EL (cell line): Measurements from ENCODE around the gene RFWD3.

Source experiments
- DNase-seq: peaks from one replicate; pipeline ENCODE4 v3.0.0-alpha.2; 2016

Gene RFWD3

DNA sequence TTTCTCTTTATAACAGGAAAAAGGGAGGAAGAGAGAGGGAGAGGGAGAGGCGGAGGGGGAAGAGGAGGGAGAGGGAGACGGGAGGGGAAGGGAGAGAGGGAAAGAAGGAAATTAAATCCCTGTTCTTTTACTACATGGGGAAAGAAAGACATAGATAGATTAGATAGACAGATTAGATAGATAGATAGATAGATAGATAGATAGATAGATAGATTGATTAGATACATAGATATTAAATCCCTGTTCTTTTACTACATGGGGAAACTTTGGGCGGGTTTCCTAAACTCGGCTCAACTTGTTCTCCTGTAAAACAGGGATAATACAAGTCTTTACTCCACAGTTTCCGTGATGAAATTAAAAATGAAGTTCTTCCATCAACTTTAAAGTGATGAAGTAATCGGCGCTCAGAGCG, 661 bp downstream of the RFWD3 start:
- DNase-seq = no peak

DNA sequence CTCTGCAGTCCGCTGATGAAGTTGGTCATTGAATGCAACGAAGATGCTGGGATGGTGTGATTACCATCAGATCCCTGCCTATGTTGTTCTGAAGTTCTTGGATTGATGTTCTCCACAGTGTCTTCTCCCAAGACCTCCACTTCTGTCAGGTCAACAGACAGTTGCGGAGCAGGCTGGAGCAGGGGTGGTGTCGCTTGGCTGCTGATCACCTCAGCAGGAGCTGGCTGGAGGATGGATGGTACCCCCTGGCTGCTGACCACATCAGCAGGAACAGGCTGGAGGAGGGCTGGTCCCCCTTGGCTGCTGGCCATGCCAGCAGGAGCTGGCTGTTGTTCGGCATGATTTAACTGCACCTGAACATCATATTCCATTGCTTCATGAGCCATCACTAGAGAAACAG, 5.6 kb downstream of the RFWD3 start:
- DNase-seq = no peak

DNA sequence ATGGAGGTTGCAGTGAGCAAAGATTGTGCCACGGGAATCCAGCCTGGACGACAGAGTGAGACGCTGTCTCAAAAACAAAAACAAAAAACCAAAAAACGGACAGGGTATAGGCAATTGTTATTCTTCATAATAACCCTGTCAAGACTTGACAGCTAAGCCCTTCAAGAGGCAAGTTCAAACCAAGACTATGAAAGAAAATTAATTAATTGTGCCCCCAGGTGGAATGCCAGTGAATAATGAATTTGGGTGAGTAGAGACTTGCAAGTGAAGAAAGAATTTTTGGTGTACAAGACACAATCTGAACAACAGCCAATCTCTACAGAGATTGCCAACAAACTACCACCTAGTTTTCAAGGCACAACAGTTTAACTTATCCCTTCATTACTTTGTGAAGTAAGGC, 6.3 kb downstream of the RFWD3 start:
- no peak for DNase-seq

DNA sequence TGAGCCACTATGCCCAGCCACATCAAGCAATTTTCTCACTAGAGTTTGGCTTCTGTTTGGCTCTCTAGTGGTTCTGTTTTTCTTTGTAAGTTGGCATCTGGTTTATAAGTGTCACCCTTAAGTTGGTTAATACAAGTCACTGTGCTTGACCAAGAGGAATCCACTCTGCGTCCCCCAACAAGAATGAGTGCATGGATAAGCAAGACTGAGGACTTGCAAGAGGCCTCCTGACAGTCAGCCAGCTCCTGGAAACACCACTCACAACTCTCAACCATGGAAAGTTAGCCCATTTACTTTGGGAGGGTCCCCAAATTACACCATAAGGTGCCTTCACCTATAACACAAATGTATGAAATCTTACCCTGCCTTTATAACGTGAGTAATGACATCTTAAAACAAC, 7.6 kb downstream of the RFWD3 start:
- DNase-seq = no peak

DNA sequence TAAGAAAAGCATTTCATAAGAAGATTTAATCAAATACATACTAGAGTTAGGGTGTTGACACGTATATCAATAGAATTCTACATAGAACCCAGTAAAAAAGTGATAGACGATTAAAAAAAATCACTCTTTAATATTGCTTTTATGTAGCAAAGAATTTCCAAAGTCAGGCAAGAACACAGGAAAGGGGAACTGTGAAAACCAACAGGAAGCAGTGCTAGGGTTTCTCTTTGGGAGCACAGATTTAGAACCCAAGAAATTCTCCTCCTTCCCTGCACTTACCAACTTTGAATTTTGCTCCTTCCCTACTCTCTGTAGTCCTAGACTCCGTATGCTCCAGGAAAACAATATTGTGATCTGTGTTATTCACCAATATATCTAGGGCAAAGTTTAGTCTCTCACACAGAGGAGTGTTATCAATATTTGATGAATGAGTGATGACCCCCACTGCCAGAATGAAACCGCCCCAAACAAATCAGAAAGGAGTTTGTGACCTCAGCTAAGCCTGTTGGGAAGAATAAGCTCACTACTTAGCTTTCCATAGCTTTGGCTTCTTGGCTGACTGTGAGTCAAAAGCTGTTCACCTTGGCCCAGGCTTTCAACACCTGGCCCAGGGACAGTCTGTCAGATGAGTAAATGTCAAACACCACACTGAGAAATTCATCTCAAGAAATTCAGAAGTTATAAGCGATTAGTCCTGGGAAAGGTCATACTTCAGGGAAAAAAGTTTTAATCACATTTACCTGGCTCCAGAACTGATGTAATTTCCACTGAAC, 8.6 kb downstream of the RFWD3 start:
- no peak for DNase-seq

DNA sequence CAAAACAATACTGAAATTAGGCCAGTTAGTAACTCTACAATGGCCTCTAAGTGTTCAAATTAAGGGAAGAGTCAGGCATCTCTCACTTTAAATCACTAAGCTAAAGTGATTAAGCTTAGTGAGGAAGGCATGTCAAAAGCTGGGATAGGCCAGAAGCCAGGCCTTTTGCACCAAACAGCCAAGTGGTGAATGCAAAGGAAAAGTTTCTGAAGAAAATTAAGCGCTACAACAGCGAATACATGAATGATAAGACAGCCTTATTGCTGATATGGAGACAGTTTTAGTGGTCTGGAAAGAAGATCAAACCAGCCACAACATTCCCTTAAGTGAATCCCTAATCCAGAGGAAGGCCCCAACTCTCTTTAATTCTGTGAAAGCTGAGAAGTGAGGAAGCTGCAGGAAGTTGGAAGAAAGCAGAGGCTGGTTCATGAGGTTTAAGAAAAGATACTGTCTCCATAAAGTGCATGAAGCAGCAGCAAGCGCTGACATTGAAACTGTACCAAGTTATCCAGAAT, 12.1 kb downstream of the RFWD3 start:
- no peak for DNase-seq

DNA sequence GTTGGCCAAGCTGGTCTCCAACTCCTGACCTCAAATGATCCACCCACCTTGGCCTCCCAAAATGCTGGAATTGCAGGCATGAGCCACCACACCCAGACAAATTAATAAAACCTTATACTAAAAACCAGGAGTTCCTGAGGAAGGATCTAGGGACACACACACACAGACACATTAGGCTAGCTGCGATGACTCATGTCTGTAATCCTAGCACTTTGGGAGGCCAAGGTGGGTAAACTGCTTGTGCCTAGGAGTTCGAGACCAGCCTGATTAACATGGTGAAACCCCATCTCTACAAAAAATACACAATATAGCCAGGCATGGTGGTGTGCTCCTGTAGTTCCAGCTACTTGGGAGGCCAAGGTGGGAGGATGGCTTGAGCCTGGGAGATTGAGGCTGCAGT, 13.8 kb downstream of the RFWD3 start:
- peak; percentile 37 for DNase-seq

DNA sequence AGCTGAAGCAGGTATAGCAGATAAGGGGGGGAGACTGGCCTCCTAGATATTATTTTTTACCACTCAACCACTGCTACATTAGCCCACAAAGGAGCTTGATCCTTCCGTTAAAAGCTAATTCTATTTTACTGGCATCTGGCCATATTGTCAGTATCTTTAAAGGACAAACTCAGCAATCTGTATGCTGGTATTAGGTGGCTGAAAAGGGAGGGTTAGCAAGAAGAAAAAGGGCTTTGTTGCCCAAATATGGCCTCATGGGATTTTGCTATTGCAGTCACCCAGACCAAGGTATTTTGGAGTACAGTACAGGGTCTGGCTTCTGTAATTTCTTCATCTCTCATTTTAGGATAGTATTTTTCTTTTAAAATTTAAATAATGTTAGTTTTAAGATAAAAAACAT, 14.4 kb downstream of the RFWD3 start:
- no peak for DNase-seq

DNA sequence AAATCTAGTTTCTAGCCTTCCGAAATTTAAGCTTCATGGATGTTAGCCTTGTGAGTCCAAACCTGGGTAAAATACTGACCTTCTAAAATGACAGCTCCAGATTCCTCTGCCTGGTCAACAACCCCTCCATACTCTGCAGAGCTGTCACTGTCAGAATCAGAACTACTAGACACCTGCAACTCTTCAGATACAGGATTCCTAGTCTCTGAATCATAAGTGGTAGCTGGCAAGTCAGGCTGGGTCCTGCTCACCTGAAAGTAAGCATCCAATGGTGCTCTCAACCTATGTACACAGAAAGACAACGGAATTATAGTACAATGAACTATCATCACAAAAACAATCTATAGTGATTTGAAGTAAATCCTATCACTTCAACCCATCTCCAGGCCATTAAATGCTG, 14.8 kb downstream of the RFWD3 start:
- DNase-seq = no peak

DNA sequence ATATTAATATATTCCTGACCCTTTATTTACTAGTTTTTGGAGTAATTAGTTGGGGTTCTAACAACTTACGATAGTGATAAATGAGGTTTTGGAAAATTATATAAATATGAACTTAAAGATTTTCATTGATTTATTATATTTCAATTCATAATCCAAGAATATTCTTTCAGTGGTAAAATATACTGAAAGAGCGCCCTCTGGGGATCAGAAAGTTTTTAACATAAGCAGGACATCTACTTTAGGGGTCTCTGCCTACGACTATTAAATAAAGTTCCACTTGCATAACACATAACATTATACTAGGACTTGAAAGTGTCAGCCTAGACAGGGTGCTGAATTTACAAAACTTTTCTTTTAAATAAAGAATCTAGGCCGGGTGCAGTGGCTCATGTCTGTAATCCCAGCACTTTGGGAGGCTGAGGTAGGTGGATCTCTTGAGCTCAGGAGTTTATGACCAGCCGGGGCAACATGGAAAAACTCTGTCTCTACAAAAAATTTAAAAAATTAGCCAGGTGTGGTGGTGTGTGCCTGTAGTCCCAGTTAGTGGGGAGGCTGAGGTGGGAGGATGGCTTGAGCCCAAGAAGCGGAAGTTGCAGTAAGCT, 15.6 kb downstream of the RFWD3 start:
- DNase-seq = no peak

DNA sequence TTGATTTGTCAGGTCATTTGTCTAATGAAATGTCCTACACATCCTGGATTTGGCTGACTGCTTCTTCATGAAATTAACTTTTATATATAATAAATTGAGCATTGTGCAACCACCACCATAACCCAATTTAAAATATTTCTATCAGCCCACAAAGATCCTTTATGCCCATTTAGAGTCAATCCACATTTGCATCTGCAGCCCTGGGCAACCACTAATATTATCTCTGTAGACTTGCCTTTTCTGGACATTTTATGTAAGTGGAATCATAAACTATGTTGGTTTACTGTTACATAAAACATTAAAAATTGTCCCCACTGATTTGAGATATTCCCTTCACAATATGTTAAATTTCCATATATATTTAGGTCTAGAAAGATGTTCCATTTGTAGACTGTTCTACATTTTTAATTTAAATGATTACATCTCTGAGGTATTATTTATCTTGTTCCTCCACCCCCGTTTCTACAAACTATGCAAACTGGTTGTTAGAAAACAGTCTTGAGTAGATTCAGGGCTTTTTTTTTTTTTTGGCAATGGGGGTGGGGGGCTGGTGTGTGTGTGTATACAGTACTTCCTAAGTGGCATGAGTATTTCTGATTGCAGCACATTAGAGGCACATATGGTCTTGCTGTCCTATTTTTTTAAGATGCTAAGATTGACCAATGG, 16.7 kb downstream of the RFWD3 start:
- DNase-seq = no peak

DNA sequence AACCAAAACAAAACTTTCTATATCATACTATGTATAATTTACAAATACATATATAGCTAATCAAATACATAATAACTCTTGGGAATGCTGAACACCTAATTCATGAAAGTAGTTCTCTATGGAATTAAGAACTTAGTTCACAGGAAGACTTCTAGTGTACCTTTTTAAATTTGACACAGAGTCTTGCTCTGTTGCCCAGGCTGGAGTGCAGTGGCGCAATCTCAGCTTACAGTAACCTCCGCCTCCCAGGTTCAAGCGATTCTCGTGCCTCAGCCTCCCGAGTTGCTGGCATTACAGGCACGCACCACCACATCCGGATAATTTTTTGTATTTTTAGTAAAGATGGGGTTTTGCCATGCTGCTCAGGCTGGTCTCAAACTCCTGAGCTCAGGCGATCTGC, 24.7 kb downstream of the RFWD3 start:
- no peak for DNase-seq

DNA sequence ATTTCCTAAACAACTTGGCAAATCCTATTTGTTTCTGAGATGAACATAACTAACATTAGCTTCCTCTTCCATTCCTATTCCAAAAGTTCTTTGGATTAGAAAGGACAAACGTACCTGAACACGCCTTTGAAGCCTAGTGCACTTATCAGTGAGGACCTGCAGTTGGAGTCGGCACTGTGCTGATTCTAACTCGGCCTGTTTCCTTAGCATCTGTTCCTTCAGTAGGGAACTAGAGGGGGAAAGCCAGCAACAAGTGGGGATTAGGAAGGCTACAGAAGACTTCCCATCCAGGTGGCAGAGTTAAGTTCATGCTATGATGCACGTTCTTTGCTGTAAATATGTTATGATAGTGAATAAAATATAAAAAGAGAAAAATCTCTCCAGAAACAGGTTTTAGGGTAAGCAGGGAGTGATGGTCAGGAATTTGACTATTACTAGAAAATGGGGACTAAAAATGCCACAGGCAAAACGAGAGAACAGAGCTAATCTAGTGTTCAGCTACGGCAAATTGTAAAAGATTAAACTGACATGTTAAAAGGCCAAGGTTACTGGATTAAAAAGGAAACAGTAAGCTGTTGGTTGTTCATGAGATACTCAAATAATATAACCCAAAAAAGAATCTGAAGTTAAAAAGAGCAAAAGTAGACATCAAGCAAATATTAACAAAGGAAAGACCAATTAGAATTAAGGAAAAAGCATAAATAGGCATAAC, 28.8 kb downstream of the RFWD3 start:
- no peak for DNase-seq

DNA sequence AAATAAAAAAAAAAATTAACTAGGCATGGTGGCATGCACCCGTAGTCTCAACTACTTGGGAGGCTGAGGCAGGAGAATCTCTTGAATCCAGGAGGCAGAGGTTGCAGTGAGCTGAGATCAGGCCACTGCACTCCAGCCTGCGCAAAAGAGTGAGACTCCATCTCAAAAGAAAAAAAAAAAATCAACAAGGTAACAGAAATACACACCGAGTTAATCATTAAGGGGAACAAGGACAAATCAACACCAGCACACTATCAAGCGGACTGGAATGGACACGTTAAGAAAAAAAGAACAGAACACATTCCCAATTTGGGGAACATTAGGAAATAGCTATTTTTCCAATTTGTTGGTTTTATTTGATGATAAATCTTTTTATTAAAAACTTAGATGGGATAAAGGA, 31.4 kb downstream of the RFWD3 start:
- DNase-seq = no peak

DNA sequence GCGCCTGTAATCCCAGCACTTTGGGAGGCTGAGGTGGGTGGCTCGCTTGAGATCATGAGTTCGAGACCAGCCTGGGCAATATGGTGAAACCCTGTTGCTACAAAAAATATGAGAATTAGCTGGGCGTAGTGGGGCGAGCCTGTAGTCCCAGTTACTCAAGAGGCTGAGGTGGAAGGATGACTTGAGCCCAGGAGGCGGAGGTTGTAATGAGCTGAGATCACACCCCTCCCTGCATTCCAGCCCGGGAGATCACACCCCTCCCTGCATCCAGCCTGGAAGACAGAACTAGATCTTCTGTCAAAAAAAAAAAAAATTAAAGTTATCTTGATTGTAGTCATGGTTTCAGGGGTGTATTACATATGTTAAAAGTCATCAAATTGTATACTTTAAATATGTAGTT, 33.0 kb downstream of the RFWD3 start:
- no peak for DNase-seq

DNA sequence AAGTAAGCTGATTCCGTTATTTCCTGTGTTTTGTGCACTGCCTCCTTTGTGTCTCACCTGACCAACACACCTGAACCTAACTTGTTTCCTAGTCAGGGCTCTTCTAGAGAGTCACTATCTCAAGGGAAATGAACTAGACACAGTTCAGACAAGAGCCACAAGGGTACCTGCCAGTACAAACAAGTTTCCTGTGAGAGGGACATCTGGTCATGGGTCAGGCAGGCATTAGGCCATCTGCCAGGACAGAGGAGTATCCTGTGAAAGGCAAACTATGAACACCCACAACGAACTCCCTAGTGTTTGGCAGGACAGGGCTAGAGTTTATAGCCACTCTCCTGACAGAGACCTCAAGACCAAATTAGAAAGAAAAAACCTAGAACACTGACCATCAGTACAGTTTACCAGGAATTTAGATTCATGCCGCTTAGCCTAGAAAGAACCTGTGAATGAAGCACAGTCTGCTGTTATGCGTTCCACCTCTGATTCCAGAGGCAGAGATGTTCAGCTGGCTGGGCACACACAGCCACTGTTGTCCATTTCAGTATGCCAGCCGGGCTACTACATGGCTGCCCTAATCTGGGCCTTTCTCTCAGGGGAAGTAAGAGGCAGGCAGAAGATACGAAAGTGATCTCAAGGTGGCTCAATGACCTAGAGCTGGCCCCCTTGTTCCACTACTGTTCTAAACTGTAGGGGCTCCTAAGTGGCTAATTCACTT, 39.0 kb downstream of the RFWD3 start:
- DNase-seq = no peak

DNA sequence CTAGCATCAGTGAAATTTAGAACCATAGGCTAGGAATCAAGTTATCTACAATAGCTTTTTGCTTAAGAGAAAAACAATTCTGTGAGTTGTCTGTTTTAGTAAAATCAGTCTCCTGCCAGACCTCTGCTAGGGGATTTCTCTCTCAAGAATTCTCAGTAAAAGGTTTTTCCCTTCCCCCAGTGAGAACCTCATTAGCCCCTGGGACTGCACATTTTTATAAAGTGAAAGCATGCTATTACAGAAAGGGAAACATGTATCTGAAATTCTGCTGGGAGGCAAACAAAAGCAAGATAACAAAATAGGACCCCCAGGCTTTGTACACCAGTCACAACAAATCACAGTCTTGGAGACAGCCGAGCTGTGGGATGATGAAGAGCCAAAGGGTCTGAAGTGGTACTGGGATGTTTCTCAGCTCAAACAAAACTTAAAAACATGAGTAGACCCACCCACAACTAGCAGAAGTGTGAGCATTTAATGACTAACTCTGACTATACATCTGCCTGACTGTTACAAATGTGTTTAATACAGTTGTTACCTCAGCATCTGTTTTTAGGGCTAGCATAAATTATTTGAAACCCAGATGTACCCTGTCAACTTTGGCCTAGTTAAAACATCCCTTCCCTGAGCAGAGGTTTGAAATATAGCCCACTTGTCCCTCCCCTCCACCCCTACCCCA, 39.8 kb downstream of the RFWD3 start:
- no peak for DNase-seq

DNA sequence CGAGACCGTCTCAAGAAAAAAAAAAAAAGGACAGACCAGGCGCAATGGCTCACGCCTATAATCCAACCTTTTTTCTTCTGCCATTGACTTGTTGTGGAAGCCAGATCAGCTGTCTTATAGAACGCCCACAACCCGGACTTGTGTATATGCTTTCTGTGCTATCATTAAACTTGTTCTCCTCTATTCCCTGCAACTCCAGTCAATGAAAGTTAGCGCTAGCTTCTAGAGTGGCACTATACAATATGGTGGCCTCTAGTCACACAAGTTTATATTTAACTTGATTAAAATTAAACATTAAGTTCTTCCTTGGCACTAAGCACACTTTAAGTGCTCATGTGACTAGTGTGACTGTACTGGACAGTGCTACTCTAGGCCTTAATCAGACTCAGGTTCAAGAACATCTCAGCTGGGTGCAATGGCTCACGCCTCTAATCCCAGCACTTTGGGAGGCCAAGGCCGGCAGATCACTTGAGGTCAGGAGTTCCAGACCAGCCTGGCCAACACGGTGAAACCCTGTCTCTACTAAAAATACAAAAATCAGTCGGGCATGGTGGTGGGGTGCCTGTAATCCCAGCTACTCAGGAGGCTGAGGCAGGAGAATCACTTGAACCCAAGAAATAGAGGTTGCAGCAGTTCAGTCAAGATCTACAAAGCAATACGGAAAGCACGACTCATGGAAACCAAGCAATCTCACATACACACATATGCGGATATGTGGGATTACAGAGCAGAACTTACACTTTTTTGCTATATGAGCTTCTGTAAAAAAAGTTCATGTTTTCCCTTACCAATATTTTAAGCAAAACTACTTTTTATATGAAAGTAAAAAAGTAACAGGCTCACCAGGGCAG, 41.0 kb downstream of the RFWD3 start:
- DNase-seq = no peak

DNA sequence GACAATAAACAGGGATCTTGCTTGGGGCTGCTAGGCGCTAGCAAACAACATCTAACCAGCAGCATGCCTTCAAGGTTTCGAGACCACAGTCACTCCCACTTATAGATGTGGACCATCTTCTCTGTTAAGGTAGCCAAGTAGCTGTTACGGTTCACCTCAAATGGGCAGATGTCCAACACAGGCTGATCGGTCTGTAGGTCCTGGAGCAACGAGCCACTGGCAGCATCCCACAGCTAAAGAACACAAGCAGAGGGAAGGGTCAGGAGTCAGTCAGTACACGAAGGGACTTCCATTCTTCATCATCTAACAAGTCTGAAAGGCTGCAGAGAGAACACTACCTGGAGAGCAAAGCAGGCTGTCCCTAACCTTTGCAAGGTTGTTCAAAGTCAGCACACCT, 42.8 kb downstream of the RFWD3 start:
- DNase-seq = no peak

DNA sequence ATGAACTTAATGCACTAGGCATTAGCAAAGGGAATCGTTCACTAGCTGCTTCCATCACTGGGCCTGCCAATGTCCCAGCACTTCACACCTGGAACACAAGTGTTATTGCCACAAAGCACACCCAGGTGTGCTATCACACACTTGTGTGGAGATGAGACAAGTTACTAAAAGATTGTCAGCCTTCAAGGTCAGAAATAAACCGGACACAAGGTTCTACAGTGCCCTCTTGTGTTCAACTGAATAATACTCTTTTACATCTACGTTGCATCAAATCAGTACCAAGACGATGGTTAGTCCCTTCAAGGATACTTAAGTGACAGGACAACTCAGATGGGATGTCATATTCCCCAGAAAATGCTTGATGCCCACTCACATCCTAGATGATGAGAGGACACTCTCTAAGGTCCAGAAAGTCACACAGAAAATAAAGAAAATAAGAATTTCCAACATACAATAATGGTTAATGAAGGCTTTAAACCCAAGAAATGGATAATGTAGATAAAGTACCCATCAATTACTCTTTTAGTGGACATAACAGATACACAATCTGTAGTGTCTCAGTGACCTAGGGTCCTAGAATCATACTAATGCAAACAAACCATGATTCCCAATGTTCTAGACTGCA, 43.4 kb downstream of the RFWD3 start:
- DNase-seq = peak; percentile 43

DNA sequence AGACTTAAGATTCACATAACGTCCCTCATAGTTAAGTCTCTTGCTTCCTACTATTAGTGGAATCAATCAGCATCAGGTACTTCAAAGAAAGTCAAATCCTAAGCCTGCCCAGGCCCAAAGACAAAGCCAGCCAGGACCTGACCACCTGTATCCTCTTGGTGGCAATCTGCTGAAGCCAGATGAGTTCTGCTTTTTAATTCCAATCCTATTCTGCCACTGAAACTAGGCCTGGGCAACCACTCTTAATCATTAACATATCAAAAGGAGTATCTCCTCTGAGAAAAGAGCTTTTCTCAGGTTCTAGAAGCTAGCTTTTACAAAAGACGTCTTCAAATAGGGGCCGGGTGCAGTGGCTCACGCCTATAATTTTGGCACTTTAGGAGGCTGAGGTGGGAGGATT, 44.7 kb downstream of the RFWD3 start:
- no peak for DNase-seq
